ENCODE measurements around the gene LRRC28.
A peak's percentile ranks its signal among the peaks of the same experiment; 100 is the strongest.
"Not testable (repeated sequence)": the region's sequence is repeated elsewhere in the genome, so short reads cannot be mapped to it uniquely, and the experiment has no call there.

LRRC28 gene

DNA sequence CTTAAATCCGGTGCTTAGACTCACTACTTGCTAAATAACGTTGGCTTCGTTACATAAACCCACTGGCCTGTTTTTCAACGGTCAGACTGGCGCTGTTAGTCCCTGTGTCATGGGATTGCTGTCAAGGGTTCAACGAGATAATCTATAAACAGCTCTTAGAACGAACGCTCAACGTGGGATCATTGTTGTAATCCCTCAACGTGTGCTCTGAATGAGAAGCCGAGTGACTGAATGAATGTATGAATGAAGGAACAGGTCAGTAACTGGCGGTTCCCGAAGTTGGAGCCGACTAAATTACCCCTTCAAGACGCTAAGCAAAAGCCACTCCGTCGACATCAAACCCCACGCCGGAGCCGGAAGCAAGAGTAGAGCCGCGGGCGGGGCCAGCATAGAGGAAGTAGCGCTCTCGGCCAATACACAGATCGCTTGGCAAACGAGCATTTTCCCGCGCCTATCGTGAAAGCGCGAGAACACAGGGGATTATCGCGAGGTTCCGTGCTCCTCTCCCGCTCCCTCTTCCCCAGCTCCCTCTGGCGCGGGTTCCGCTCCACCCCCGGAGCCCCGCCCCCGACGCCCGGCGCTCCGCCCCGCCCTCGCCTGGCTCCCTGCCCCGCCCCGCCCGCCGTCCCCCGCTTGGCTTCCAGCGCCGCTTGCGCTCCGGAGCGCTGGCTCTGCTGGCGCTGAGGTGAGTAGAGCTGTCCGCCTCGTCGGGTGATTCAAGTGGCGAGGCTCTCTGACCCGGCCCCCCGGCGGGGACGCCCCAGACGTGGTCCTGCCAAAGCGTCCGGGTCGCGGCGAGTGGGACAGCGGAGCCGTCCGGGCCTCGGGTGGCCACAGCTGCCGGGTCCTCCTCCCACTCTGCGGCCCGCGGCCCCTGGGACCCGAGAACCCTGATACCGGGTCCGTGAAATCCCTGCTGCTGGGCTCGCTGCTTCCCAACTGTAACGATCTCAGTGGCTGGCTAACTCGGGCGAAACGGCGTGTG lies at the start of gene LRRC28:
Gene LRRC28, plus strand, starts transcription at position 625 of the 985 bp plus-strand sequence. CDS start 4,477 bp downstream, outside the sequence.
- DNase-seq, result peak; percentile 100

DNA sequence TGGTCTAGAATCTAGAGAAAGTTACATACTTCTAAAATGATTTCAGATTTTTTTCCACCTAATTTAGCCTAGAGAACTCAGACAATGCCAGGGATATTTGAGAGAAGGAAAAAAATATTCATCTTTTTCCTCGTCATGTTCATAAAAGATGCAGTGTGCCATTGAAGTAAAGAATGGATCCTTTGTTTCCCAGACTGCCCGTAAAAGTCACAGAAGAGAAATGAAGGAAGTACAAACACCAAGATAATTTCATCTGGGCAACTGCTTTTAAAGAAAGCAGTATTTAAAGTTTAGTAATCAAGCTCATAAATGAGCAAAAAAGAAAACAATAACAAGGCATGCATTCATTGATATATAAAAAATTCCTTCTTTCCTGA lies 49.1 kb upstream of the LRRC28 start:
- DNase-seq, result no peak

DNA sequence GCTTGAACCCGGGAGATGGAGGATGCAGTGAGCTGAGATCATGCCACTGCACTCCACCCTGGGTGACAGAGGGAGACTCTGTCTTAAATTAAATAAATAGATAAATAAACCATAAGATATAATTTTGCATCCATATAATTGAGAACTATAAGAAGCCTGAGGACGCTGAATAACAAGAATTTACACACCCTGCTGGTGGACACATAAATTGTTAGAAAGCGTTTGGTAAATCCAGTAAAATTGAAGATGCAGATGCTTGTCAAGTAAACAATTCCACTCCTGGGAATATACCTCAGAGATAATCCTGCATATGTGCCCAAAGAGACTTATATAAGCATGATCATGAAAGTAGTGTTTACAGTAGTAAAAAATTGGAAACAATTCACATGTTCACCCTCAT lies 43.6 kb upstream of the LRRC28 start:
- DNase-seq, result no peak

DNA sequence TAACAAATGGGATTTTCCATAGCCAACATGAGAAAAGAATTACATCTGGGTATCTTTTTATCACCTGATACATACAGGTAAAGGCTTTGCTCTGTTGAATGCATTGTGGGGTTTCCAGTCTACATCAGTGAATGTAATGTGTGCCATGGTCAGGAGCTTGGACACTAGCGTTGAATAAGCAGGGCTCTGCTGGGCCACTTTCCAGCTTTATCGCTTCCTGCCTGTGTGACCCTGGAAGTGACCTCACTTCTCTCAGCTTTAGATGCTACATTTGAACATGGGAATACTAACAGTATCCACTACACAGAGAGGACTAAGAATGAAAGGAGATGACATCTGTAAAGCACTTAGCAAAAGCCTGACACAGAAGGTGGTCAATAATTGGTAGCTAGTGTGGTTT lies 42.0 kb upstream of the LRRC28 start:
- DNase-seq, result no peak

DNA sequence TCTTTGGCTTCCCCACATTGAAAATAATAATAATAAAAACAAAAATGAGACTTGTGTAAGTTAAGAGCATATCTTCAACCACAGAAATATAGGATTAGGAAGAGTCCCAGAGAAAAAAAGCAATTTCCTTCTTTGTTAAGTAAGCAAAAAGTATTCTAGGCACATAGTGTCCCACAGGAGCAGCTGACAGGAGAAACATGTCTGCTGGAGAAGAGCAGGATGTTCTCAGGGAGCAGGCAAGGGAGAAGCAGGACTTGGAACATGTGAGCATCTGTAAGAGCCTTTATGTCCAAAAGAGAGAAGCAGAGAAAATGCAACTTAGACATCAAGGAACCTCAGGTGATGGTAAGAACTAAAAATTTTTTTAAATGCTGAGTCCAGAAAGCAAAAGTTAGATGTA lies 40.9 kb upstream of the LRRC28 start:
- DNase-seq, result no peak

DNA sequence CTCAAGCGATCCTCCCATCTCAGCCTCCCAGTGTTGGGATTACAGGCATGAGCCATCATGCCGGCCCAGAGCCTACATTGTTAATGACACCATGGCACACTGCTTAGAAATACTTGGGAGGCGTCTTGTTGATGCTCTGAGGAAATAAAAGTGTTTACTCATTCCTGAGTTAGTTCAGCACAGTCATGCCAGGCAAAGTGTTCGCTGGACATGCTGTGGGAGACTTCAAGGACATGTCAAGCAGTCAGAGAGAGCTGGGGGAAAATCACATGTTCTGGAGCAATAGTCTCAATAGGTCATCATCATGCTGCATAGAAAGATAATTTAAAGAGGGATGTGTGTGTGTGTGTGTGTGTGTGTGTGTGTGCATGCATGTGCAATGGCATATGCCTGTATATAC lies 39.4 kb upstream of the LRRC28 start:
- no peak for DNase-seq

DNA sequence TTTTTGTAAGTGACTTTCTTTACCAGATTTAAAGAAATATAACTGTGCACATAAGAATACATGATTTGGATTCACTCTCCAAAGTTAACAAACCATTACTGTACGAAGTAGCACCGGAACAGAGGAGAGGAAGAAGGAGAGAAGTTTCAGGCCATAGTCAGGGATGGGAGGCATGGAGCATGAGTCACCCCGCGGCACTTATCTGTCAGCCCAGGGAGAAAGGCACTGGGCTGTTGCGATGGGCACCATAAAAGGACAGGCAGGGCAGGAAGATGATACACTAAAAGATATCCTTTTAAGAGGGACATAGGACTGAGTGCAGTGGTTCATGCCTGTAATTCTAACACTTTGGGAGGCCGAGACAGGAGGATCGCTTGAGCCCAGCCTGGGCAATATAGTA lies 38.9 kb upstream of the LRRC28 start:
- no peak for DNase-seq

DNA sequence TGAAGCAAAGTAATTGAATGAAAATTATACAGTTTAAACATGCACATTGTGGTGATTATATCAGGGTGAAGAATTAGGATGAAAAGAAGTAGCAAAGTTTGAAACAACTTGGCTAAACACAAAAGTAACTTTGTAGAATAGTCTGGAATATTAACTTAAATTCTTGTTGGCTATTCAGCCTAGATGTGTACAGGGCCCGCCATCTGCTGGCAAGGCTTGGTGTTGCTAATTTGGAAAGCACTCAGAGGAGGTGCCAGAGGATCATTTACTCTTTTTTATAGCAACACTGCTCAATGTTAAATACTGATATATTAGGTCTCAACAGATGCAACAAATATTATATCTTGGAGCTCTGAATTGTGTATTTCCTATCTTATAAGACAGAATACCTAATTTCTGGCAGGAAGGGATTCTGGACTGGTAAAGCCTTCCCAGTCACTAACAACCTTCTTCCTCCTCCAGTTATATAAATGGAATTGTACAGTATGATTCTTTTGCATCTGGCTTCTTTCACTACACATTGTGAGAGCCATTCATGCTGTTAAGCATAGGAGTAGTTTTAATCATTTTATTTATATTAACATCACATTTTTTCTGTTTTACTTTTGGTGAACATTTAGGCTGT lies 38.0 kb upstream of the LRRC28 start:
- DNase-seq, result peak; percentile 83

DNA sequence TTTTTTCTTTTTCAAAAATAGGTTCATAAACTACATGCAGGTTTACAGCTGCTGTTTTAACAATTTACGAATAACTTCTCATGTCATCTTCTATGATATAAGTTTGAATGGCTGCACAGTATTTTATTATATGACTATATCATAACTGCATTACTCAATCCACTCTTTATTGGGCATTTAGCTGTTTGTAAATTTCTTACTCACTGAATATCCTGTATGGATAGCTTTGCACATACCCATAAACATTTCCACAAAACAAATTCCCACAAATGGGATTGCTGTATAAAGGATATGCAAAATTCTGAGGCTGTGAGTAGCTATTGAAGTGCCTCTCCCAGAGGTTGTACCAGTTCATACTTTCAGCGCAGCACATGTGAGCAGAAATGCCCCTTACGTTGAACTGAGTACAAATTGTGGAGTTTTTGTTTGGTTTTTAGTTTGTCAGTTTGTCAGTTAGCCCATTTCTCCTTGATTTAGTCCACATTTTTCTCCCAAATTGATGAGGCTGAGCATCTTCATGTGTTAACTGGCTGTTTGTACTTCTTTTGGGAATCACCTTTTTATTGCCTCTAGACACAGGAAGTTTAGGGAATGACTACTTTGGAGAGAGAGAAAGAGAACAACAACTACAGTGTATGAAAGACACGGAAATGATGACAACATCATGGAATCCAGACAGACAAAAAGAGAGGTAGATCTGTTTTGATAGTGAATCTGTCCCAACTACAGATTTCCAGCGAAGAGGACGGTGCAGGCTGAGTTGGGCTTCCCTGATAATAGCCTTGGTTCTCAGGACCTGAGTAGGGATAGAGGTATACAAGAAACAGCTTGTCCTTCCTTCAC lies 26.7 kb upstream of the LRRC28 start:
- no peak for DNase-seq

DNA sequence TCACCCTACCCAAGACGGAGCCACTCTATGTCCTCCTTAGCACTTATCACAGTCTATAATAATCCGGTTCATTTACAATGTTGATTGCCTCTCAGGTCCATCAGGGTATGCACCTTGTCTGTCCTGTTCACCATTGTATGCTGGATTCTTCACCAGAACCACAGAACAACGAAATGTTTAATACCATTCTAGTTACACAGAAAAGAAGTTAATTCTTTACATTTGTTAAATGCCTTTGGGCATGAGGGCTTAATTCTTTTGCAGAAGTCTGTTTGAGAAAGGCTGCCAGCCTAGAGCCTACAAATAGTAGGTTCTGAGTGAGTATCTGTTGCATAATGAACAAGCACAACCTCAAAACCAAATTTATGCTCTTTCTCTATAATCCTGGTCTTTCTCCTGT lies 24.5 kb upstream of the LRRC28 start:
- no peak for DNase-seq

DNA sequence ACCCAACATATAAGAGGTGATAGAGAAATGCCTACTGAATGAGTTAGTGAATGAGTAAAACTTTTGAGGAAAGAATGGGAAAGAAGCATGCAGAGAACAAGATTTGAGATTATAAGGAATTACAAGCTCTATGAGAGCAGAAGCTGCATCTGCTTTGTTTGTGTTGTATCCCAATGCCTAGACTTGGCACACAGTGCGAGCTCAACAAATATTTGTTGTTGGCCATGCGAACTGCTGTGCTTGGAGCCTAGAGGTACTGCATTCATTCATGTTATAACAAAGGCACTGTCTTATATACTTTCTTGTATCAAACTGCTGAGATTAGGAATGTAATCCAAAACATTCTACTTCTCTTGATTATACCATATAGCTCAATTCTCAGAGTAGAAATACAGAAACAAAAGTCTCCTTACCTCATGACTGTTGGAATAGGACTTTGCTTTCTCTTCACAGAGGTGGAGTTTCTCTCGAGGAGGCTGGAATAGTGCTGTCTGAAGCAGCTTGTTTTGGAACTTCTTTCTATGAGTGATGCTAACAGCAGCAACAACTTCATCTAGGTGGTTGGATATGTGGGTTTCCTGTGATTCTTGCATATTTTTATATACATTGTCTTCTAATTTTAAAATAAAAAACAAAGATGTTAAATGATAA lies 23.0 kb upstream of the LRRC28 start:
- no peak for DNase-seq

DNA sequence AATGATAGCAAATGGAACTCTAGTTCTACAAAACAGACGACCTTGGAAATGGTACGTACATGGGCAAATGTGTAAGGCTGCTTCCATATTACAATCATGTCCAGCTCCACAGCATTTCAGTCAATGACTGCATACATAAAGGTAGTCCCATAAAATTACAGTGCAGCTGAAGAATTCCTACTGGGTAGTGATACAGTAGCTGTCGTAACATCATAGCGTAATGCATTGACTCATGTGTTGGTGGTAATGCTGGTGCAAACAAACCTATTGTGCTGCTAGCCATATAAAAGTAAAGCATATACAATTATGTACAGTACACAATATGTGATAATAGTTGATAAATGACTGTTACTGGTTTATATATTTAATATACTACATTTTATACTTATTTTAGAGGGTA lies 20.4 kb upstream of the LRRC28 start:
- no peak for DNase-seq

DNA sequence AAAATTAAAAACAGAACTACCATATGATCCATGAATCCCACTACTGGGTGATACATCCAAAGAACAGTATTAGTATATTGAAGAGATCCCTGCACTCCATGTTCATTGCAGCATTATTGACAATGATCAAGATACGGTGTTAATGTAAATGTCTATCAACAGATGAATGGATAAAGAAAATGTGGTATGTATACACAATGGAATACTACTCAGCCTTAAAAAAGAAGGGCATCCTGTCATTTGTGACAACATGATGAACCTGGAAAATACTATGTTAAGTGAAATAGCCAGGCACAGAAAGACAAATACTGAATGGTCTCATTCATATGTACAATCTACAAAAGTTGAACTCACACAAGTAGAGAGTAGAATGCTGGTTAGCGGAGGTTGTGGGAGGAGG lies 18.5 kb upstream of the LRRC28 start:
- DNase-seq, result no peak

DNA sequence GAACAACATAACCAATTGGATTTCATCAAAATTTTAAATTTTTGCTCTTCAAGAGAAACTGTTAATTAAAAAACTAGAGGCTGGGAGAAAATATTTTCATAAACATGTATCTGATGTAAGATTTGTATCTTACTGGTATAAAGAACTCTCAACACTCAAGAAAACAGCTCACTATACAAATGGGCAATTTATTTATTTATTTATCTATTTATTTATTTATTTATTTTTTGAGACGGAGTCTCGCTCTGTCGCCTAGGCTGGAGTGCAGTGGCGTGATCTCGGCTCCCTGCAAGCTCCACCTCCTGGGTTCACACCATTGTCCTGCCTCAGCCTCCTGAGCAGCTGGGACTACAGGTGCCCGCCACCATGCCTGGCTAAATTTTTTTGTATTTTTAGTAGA lies 17.1 kb upstream of the LRRC28 start:
- DNase-seq, result not testable (repeated sequence)

DNA sequence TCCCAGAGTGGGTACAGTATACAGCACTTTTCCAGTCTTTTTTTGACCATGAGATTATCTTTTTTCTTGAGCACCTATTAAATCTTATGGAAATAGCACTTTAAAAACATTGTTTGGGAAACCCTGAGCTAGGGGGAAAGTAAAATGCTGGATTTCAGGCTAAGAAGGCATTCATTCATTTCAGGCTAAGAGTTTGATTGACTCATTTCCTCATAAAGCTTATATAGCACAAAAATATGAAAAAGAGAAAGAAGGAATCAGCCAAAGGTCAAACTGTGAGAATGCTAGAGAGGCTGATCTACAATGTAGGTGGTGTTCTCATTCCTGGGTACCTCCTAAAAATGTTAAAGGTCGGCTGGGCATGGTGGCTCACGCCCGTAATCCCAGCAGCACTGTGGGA lies 12.4 kb upstream of the LRRC28 start:
- no peak for DNase-seq

DNA sequence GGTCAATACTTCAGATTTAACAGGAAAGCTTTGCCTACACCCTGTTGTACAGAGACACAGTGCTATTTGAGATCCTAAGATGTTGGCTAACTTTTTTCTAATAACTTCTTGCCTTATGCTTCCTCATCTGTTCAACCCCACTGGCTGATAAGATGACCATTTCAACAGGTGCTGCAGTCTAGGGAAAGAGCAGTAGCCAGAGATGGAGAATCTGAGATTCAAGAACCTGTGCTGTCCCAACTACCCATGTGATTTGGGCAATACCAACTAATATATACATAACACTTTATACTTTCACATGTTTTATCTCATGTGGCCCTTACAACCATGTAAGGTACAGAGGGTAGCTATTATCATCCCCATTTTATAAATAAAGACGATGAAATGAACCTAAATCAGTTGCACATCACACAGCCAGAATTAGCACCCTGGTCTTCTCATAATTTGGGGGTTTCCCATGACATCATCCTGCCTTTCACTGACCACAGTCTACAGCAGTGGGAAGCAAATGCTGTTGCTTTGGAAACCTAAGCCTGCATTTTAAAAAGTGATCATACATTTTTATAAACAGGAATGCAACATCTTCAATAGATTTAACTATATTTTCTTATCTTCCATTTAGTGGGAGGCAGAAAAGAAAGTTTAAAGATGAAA lies 11.6 kb upstream of the LRRC28 start:
- DNase-seq, result no peak

DNA sequence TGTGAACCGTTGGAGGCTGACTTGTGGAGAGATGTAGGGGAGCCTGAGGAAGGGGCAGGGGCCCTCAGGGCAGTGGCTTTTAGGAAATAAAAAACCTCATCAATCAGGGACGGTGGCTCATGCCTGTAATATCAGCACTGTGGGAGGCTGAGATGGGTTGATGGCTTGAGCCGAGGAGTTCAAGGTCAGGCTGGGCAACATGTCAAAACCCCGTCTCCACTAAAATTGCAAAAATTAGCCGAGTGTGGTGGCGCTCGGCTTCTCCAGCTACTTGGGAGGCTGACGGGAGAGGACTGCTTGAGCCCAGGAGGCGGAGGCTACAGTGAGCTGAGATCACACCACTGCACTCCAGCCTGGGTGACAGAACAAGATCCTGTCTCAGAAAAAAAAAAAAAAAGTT lies 9.5 kb upstream of the LRRC28 start:
- DNase-seq, result no peak

DNA sequence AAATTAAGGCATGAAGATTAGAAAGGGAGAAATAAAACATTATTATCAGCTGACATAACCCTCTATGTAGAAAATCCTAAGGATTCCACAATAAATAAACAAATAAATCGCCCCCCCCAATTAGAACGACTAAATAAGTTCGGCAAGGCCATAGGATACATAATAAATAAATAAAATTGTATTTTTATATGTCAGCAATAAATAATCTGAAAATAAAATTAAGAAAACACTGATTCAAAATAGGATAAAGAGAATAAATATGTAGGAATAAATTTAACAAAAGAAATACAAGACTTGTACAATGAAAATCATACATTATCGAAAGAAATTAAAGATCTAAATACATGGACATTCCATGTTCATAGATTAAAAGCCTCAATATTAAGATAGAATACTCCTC lies 7.0 kb upstream of the LRRC28 start:
- DNase-seq, result no peak

DNA sequence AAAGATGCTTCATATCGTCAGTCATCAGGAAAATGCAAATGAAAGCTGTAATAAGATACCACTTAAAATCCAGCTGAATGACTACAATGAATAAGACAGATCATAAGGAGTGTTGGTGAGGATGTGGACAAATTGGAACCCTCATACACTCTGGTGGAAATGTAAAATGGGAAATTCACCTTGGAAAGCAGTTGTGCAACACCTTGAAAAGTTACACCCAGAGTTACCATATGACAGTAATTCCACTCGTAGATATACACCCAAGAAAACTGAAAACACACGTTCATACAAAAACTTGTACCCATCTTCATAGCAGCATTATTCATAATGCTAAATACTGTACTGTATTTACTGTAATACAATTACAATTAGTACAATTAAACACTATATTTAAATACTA lies 4.2 kb upstream of the LRRC28 start:
- DNase-seq, result no peak

DNA sequence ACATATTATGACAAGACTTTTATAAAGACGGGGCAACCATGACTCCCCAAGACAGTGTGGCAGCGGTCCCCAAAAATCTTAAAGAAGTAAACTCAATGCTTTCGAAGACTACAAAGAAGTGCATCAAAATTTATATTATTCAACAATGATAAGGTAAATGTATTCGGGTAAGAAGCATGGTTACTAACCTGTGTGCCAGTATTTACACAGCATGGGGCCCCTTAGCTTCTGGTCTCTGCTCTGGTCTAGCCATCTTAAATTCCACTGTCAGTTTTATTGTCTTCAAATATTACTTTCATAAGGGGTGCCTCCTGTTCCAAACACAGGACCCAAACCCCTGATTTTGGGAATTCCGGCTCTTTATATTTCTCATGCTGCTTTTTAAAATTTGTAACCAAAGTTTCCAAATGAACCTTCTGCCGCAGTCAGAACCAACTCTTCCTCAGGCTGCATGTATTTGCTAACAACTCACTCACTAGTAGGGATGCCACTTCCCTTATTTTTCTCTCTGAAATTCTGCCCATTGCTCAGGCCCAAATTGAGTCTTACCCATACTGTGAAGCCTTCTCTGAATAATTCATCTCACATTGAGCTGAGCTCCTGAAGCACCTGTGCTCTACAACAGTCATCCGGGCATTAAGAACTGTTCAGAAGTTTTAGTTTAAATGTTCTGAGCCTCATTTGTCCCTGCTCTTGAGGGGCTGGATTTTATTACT lies 3.1 kb upstream of the LRRC28 start:
- DNase-seq, result peak; percentile 50

DNA sequence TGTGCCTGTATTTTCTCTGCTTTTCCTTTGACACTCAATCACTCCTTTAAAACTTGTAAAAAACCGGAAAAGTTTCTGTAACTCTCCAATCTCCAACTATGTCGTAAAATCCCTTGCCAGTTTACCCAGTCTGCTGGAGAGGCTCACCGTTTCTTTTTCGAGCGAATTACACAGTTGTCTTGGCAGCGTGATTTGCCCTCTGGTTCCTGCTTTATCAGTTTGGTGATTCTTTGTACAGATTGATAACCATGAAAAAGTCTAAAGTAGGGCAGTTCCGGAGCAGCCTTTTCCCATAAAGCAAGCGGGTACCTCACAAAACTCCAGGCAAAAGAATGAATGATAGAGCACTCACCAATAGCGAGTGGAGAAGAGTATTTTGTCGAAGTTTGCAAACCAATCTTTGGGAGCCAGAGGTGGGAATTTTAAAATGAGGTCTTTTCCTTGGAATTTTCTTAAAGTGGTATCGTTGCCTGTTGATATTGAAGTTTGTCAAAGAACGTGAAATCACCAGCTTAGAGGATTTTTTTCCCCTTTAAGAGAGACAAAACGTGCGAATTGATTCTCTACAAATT lies 1.9 kb upstream of the LRRC28 start, which contains the start of gene TTC23:
Gene TTC23, minus strand, starts transcription at position 312 of the 572 bp plus-strand sequence. CDS start 20,869 bp downstream, outside the sequence.
- DNase-seq, result peak; percentile 60

Measured in RPMI8226 (cell line).